ENCODE measurements around the gene AMER2. TPM values are rescaled to one million over a fixed set of nuclear protein-coding genes. Genes with fewer than 3 reads are reported as not detected.

The AMER2 gene
- total and polyA plus RNA-seq, 7 experiments from 2014 or later = 0.05 TPM; not detected in 6

GRCh38 chr13:25210842-25211569, 38.9 kb upstream of the AMER2 start:
- H3K36me3 ChIP-seq (ENCODE audit: control insufficient read depth in 2 of 3, insufficient read depth in 3 of 3, low read length in 3 of 3) = no peaks in the 10 kb centered on the region
- no peaks in the 10 kb centered on the region for H3K9me3 ChIP-seq (ENCODE audit: control insufficient read depth in 2 of 3, low read length in 3 of 3)
- intact Hi-C loops (cut with micrococcal nuclease) = no loop called here
- H3K27ac ChIP-seq (ENCODE audit: low read depth, low read length) = no peak overlapping the region
- ChIA-PET CTCF (no interaction called here), POLR2A (no interaction called here)
- Mint-ChIP-seq H3K4me3 (no peak overlapping the region), H3K36me3 (peaks cover 0 to 5% (median 0%) of the 10 kb centered on the region in 5 donors), H3K27ac (no peak overlapping the region), H3K27me3 (peaks cover 0 to 9% (median 7%) of the 10 kb centered on the region in 5 donors), H3K4me1 (peaks cover 0 to 4% (median 0%) of the 10 kb centered on the region in 7 donors), H3K9me3 (no peaks in the 10 kb centered on the region)
- H3K4me3 ChIP-seq (ENCODE audit: low read length) = no peak overlapping the region
- no peaks in the 10 kb centered on the region for H3K4me1 ChIP-seq (ENCODE audit: control insufficient read depth in 2 of 2, insufficient read depth in 2 of 2, low read length in 2 of 2)
- H3K27me3 ChIP-seq (ENCODE audit: control insufficient read depth in 2 of 2, insufficient read depth in 2 of 2, low read length in 2 of 2) = no peaks in the 10 kb centered on the region
- DNase-seq (no peak), ATAC-seq (no peak)

DNA sequence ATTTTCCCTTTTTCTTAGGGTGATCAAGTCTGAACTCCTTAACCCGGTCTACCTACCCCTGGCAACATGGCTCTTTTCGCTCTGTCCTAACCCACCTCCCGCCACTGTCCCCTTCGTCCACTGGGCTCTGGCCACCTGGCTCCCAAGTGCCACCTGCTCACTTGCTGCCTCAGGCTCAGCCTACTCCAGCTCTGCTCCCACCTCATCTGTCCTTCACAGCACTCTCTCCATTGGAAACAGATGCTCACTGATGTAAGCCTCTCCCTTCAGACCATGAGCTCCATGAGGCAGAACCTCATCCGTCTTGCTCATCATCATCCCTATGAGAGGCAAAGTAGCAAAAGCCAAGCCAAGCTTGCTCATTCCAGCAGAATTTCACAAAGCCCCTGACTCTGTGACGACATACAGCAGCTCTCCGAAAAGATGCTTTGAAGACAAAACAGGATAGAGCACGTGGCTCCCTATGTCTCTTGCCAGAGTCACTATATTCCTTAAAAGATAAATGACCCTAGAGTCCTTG, 35.3 kb upstream of the AMER2 start:
- peaks cover 0 to 6% (median 0%) of the 10 kb centered on the region in 7 donors for H3K4me1 Mint-ChIP-seq
- Histone ChIP-seq H3K36me3 (ENCODE audit: control insufficient read depth in 2 of 3, insufficient read depth in 3 of 3, low read length in 3 of 3) (no peaks in the 10 kb centered on the region), H3K4me3 (ENCODE audit: low read length) (no peak overlapping the region), H3K27me3 (ENCODE audit: control insufficient read depth in 2 of 2, insufficient read depth in 2 of 2, low read length in 2 of 2) (no peaks in the 10 kb centered on the region), H3K4me1 (ENCODE audit: control insufficient read depth in 2 of 2, insufficient read depth in 2 of 2, low read length in 2 of 2) (no peaks in the 10 kb centered on the region), H3K9me3 (ENCODE audit: control insufficient read depth in 2 of 3, low read length in 3 of 3) (no peaks in the 10 kb centered on the region), H3K27ac (ENCODE audit: low read depth, low read length) (no peak overlapping the region)
- CTCF ChIA-PET = no interaction called here
- no peaks in the 10 kb centered on the region for H3K9me3 Mint-ChIP-seq
- no peak overlapping the region for H3K27ac Mint-ChIP-seq
- ATAC-seq (no peak), DNase-seq (no peak)
- no peak overlapping the region for H3K4me3 Mint-ChIP-seq
- intact Hi-C loops (cut with micrococcal nuclease) = no loop called here
- peaks cover 0 to 13% (median 4%) of the 10 kb centered on the region in 5 donors for H3K27me3 Mint-ChIP-seq
- POLR2A ChIA-PET = no interaction called here
- H3K36me3 Mint-ChIP-seq = no peaks in the 10 kb centered on the region

- Mint-ChIP-seq H3K27me3 (peaks cover 0 to 13% (median 10%) of the 10 kb centered on the region in 5 donors), H3K4me1 (peaks cover 0 to 6% (median 0%) of the 10 kb centered on the region in 7 donors), H3K9me3 (no peaks in the 10 kb centered on the region), H3K36me3 (no peaks in the 10 kb centered on the region), H3K4me3 (peak overlapping the region in 1 of 10 donors; percentile 42), H3K27ac (peak overlapping the region in 2 of 9 donors; percentile 54 to 67)
- H3K27me3 ChIP-seq (ENCODE audit: control insufficient read depth in 2 of 2, insufficient read depth in 2 of 2, low read length in 2 of 2) = no peaks in the 10 kb centered on the region
- H3K27ac ChIP-seq (ENCODE audit: low read depth, low read length) = no peak overlapping the region
- ChIA-PET POLR2A (no interaction called here), CTCF (no interaction called here)
- intact Hi-C loops (cut with micrococcal nuclease) = no loop called here
- DNase-seq = peak in 2 of 9 donors; percentile 27 to 47
- H3K36me3 ChIP-seq (ENCODE audit: control insufficient read depth in 2 of 3, insufficient read depth in 3 of 3, low read length in 3 of 3) = no peaks in the 10 kb centered on the region
- H3K4me1 ChIP-seq (ENCODE audit: control insufficient read depth in 2 of 2, insufficient read depth in 2 of 2, low read length in 2 of 2) = no peaks in the 10 kb centered on the region
- H3K9me3 ChIP-seq (ENCODE audit: control insufficient read depth in 2 of 3, low read length in 3 of 3) = no peaks in the 10 kb centered on the region
- H3K4me3 ChIP-seq (ENCODE audit: low read length) = no peak overlapping the region
- ATAC-seq = no peak
Measured at GRCh38 chr13:25204863-25205262, 32.8 kb upstream of the AMER2 start.

DNA sequence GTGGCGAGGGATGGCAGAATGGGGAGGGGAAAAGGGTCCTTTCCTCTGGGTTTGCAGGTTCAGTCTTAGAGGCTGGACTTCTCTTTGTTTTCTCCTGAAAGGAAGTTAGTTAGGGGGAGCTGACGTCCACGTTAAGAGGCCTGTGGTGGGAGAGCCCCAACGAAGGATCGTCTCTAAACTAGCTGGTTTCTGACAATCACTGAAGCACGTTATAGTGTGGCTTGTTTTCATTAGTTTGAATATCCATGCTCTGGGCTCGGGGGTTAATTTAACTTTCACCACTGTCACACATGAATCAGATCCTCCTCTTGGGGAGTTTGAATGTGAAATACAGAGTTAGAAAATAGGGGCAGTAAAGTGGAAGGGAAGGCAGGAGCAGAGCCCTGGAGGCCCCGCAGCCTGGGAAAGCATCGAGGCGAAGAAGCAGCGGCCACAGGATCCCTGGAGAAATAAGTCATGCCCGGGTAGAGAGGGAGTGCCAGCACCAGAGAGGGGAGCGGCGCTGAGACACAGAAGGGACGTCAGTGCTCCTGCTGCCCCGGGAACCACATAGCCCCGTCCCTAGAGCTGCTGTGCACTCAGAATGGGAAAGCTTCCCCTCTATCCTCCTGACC, 31.1 kb upstream of the AMER2 start:
- POLR2A ChIA-PET = no interaction called here
- DNase-seq (no peak), ATAC-seq (no peak)
- Histone ChIP-seq H3K27ac (ENCODE audit: low read depth, low read length) (no peak overlapping the region), H3K9me3 (ENCODE audit: control insufficient read depth in 2 of 3, low read length in 3 of 3) (no peaks in the 10 kb centered on the region), H3K4me1 (ENCODE audit: control insufficient read depth in 2 of 2, insufficient read depth in 2 of 2, low read length in 2 of 2) (no peaks in the 10 kb centered on the region), H3K4me3 (ENCODE audit: low read length) (no peak overlapping the region), H3K27me3 (ENCODE audit: control insufficient read depth in 2 of 2, insufficient read depth in 2 of 2, low read length in 2 of 2) (no peaks in the 10 kb centered on the region), H3K36me3 (ENCODE audit: control insufficient read depth in 2 of 3, insufficient read depth in 3 of 3, low read length in 3 of 3) (no peaks in the 10 kb centered on the region)
- Mint-ChIP-seq H3K27me3 (peaks cover 0 to 15% (median 10%) of the 10 kb centered on the region in 5 donors), H3K4me3 (no peak overlapping the region), H3K36me3 (no peaks in the 10 kb centered on the region), H3K9me3 (no peaks in the 10 kb centered on the region), H3K27ac (no peak overlapping the region), H3K4me1 (peaks cover 0 to 6% (median 0%) of the 10 kb centered on the region in 7 donors)
- CTCF ChIA-PET = no interaction called here
- intact Hi-C loops (cut with micrococcal nuclease) = no loop called here

GRCh38 chr13:25200783-25201182, 28.7 kb upstream of the AMER2 start:
- Histone ChIP-seq H3K27me3 (ENCODE audit: control insufficient read depth in 2 of 2, insufficient read depth in 2 of 2, low read length in 2 of 2) (no peaks in the 10 kb centered on the region), H3K4me3 (ENCODE audit: low read length) (no peak overlapping the region), H3K4me1 (ENCODE audit: control insufficient read depth in 2 of 2, insufficient read depth in 2 of 2, low read length in 2 of 2) (no peaks in the 10 kb centered on the region), H3K36me3 (ENCODE audit: control insufficient read depth in 2 of 3, insufficient read depth in 3 of 3, low read length in 3 of 3) (no peaks in the 10 kb centered on the region), H3K27ac (ENCODE audit: low read depth, low read length) (no peak overlapping the region), H3K9me3 (ENCODE audit: control insufficient read depth in 2 of 3, low read length in 3 of 3) (no peaks in the 10 kb centered on the region)
- Mint-ChIP-seq H3K4me1 (peaks cover 0 to 6% (median 0%) of the 10 kb centered on the region in 7 donors), H3K4me3 (no peak overlapping the region), H3K27me3 (peaks cover 0 to 20% (median 13%) of the 10 kb centered on the region in 5 donors), H3K36me3 (no peaks in the 10 kb centered on the region), H3K9me3 (peaks cover 0 to 2% (median 0%) of the 10 kb centered on the region in 11 donors), H3K27ac (no peak overlapping the region)
- ATAC-seq (no peak), DNase-seq (no peak)
- ChIA-PET POLR2A (no interaction called here), CTCF (no interaction called here)
- intact Hi-C loops (cut with micrococcal nuclease) = no loop called here

- no peak overlapping the region for H3K27ac ChIP-seq (ENCODE audit: low read depth, low read length)
- intact Hi-C loops (cut with micrococcal nuclease) = no loop called here
- no peaks in the 10 kb centered on the region for H3K27me3 ChIP-seq (ENCODE audit: control insufficient read depth in 2 of 2, insufficient read depth in 2 of 2, low read length in 2 of 2)
- H3K27ac Mint-ChIP-seq = no peak overlapping the region
- H3K4me3 Mint-ChIP-seq = no peak overlapping the region
- no peaks in the 10 kb centered on the region for H3K36me3 ChIP-seq (ENCODE audit: control insufficient read depth in 2 of 3, insufficient read depth in 3 of 3, low read length in 3 of 3)
- H3K9me3 Mint-ChIP-seq = peaks cover 0 to 3% (median 0%) of the 10 kb centered on the region in 11 donors
- no peaks in the 10 kb centered on the region for H3K4me1 Mint-ChIP-seq
- no peaks in the 10 kb centered on the region for H3K4me1 ChIP-seq (ENCODE audit: control insufficient read depth in 2 of 2, insufficient read depth in 2 of 2, low read length in 2 of 2)
- no peaks in the 10 kb centered on the region for H3K36me3 Mint-ChIP-seq
- ChIA-PET POLR2A (no interaction called here), CTCF (no interaction called here)
- no peaks in the 10 kb centered on the region for H3K9me3 ChIP-seq (ENCODE audit: control insufficient read depth in 2 of 3, low read length in 3 of 3)
- DNase-seq (no peak), ATAC-seq (no peak)
- H3K27me3 Mint-ChIP-seq = peaks cover 0 to 20% (median 16%) of the 10 kb centered on the region in 5 donors
- H3K4me3 ChIP-seq (ENCODE audit: low read length) = no peak overlapping the region
Measured at GRCh38 chr13:25198647-25199046, 26.6 kb upstream of the AMER2 start.
